Coronary artery (tissue), 2 donors: ENCODE results near the gene DHFR.

Source experiments
- DNase-seq: peaks from one replicate; pipeline ENCODE4 v3.0.0-alpha.2; 2017; ENCODE audit warnings: low spot score
- H3K27ac ChIP-seq, 2 donors: fragments of 200-600 bp; sonication (generic); one replicate each; pipeline ENCODE4 v1.5.1; 2016 to 2019
- H3K4me3 ChIP-seq: fragments of 200-600 bp; sonication (generic); 2 replicates; pipeline ENCODE4 v1.5.1; 2016; ENCODE audit warnings: mild to moderate bottlenecking, moderate library complexity
- TF ChIP-seq, protein P1 (sequence below): fragments of 200-600 bp; sonication (generic); IDR thresholded peaks from one replicate; pipeline ENCODE4 v1.5.1; 2019; ENCODE audit warnings: antibody characterized with exemption

Gene DHFR

DNA sequence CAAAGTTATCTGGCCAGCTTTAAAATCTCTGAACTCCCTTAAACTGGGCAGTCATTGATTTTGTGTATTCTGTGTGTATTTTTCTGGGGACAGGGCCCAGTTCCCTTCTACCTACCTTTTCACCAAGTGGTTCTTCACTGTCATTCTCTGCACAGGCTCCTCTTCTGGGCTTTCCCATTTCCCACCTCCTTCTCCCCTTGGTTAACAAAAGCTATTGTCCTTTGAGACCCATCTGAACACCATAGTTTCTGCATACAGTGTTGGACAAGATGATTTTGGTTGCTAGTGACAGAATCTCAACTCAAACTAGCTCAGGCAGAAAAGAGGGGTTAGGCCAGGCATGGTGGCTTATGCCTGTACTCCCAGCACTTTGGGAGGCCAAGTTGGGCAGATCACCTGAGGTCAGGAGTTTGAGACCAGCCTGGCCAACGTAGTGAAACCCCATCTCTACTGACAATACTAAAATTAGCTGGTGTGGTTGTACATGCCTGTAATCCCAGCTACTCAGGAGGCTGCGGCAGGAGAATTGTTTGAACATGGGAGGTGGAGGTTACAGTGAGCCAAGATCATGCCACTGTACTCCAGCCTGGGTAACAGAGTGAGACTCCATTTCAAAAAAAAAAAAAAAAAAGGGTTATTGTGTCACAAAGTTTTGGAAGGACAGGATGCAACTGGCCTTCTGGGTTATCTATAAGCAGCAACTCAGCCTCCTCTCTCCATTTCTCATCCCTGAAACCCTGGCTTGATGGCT is 53.7 kb downstream of the DHFR start:
- no peak overlapping the region for H3K27ac ChIP-seq
- no peak for DNase-seq
- no peak overlapping the region for H3K4me3 ChIP-seq
- TF ChIP-seq, protein P1, sequence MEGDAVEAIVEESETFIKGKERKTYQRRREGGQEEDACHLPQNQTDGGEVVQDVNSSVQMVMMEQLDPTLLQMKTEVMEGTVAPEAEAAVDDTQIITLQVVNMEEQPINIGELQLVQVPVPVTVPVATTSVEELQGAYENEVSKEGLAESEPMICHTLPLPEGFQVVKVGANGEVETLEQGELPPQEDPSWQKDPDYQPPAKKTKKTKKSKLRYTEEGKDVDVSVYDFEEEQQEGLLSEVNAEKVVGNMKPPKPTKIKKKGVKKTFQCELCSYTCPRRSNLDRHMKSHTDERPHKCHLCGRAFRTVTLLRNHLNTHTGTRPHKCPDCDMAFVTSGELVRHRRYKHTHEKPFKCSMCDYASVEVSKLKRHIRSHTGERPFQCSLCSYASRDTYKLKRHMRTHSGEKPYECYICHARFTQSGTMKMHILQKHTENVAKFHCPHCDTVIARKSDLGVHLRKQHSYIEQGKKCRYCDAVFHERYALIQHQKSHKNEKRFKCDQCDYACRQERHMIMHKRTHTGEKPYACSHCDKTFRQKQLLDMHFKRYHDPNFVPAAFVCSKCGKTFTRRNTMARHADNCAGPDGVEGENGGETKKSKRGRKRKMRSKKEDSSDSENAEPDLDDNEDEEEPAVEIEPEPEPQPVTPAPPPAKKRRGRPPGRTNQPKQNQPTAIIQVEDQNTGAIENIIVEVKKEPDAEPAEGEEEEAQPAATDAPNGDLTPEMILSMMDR = no peak

DNA sequence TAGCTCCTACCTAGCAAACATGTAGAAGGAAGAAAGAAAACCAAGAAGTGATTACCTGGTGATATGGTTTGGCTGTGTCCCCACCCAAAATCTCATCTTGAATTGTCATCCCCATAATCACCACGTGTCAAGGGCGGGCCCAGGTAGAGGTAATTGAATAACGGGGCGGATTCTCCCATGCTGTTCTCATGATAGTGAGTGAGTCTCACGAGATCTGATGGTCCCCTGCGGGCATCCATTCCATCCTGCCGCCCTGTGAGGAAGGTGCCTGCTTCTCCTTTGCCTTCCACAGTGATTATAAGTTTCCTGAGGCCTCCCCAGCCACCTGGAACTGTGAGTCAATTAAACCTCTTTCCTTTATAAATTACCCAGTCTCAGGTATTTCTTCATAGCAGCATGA is 57.3 kb downstream of the DHFR start:
- DNase-seq = no peak
- H3K27ac ChIP-seq = no peak overlapping the region
- TF ChIP-seq, protein P1 = no peak
- H3K4me3 ChIP-seq = no peak overlapping the region

DNA sequence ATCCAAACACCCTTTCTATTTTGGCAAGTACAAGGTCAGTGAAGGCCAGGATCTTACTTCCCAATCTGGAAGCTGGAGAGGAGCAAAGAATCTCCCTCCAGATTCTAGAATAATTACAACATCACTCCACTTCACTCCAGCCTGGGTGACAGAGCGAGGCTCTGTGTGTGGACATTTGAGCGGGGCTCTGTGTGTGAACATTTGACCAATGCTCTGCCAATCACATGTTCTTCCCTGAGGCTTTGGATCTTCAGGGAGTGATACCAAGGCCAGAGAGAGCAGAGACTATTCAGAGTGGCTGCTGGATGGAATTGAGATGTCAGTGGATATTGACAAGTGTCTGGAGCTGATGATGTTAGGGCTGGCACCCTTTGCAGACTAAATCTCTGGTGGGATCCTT is 60.0 kb downstream of the DHFR start:
- no peak overlapping the region for H3K4me3 ChIP-seq
- no peak overlapping the region for H3K27ac ChIP-seq
- no peak for DNase-seq
- TF ChIP-seq, protein P1 = no peak

DNA sequence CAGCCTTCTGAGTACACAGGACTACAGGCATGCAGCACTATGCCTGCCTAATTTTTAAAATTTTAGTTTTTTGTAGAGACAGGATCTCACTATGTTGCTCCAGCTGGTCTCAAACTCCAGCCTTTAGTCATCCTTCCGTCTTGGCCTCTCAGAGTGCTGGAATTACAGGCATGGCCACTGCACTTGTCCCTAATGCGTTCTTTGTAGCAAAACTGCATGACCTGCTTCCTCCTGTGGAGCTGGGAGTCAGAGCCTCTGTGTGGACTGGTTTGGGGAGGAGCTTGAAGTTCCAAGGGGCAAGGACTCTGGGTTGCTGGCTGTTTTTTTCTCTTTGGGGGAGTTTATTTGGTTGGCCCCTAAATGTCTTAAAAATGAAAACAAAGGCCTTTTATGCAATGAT is 62.0 kb downstream of the DHFR start:
- no peak overlapping the region for H3K4me3 ChIP-seq
- no peak for DNase-seq
- TF ChIP-seq, protein P1 = no peak
- H3K27ac ChIP-seq = no peak overlapping the region

DNA sequence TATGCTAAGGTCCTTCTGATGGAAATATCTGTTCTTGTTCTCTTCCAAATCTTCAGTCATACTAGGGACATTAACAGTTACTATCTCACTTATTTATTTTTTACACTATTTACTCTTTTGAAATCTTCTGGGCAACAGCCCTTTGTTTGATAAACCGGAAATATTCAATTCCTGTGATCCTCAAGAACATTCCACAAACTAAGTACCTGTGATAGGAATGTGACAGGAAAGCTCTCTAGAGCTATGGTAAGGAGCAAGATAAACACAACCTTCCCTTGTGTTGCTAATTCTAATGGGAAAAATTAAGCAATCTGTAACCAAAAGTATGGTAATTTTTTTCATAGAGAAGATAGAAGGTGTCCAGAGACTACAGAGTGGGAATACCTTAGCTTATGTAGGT is 62.7 kb downstream of the DHFR start:
- TF ChIP-seq, protein P1 = no peak
- DNase-seq = no peak
- no peak overlapping the region for H3K4me3 ChIP-seq
- H3K27ac ChIP-seq = no peak overlapping the region

DNA sequence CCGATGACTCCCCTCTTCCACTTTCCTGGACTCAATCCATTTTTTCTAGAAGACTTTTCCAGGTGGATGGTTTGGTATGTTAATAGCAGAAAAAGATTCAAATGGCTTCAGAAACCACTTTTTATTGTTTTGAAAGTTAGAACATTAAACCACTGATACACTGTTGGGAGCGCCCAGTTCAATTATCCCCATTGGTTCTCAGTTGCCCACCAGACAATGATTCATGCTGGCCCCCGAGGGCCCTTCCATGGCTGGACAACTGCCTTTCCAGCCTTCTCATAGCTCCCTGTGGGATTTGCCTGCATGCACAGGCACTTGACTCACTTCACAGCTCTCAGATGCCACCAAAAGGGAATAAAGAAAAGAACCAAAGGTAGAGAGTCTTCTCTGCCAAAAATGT is 63.4 kb downstream of the DHFR start:
- DNase-seq = no peak
- TF ChIP-seq, protein P1 = no peak
- no peak overlapping the region for H3K27ac ChIP-seq

DNA sequence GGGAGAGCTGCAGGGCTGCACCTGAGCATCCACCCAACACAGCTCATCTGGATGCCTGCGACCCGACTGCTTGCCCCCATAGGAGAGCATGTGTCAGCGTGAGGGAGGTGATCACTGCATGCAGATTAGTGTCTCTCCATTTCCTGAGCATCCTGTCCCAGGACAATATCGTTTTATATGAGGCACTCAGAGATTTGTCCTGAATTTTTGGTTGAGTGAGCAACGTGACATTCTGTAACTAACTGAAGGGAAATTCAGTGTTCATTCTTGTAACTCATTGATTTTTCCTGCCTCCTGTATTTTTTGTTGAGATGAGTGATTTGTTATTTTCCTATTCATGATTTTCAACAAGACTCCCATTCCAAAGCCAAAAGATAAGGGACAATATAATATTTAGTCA is 64.0 kb downstream of the DHFR start:
- no peak for DNase-seq
- no peak overlapping the region for H3K4me3 ChIP-seq
- TF ChIP-seq, protein P1 = no peak
- H3K27ac ChIP-seq = no peak overlapping the region

More for the DNA sequence above, 63.4 kb downstream of the DHFR start:
- H3K4me3 ChIP-seq = no peak overlapping the region
